Uterus (tissue), 2 donors: Measurements from ENCODE around the gene ACTMAP.

Experiments
- CTCF ChIP-seq, 4 experiments: fragments of 200-600 bp in 2 of 4; fragments of 450-650 bp in 2 of 4; sonication (generic) in 2 of 4; IDR thresholded peaks; one replicate each; pipeline ENCODE4 v1.5.1; 2016 to 2019; ENCODE audit warnings: antibody characterized with exemption in 4 of 4, mild to moderate bottlenecking in 2 of 4, moderate library complexity in 1 of 4
- POLR2A ChIP-seq, 2 donors: fragments of 450-650 bp; IDR thresholded peaks; one replicate each; pipeline ENCODE4 v1.6.1; 2016; ENCODE audit warnings: antibody characterized with exemption in 2 of 2, mild to moderate bottlenecking in 1 of 2, moderate library complexity in 1 of 2

GRCh38 chr19:40718774-40719391 is 31.4 kb downstream of the ACTMAP start:
- TF ChIP-seq CTCF (IDR thresholded peaks at IDR 0.05) = no peak
- TF ChIP-seq POLR2A (IDR thresholded peaks at IDR 0.05) = no peak
